HT1080 (cell line): ENCODE data around the gene TGFBR3L. TPM values are rescaled to one million over a fixed set of nuclear protein-coding genes. Genes with fewer than 3 reads are reported as not detected.
"Not testable (repeated sequence)": the region's sequence is repeated elsewhere in the genome, so short reads cannot be mapped to it uniquely, and the experiment has no call there.

Source experiments
- DNase-seq: peaks from one replicate; pipeline ENCODE4 v3.0.0-alpha.2; 2015; ENCODE audit warnings: low read depth
- total RNA-seq: library from RNA; depleted of rRNA; stranded (reverse); fragments of >200 nt; shearing (Covaris generic); gene quantifications from 2 replicates; pipeline ENCODE4 v1.2.3, GENCODE V29; 2014

TGFBR3L gene
- total RNA-seq, 1 experiment from 2014 or later: 2.2 TPM

GRCh38 chr19:7926727-7927604 lies 12.3 kb downstream of the TGFBR3L start:
- no peak for DNase-seq

DNA sequence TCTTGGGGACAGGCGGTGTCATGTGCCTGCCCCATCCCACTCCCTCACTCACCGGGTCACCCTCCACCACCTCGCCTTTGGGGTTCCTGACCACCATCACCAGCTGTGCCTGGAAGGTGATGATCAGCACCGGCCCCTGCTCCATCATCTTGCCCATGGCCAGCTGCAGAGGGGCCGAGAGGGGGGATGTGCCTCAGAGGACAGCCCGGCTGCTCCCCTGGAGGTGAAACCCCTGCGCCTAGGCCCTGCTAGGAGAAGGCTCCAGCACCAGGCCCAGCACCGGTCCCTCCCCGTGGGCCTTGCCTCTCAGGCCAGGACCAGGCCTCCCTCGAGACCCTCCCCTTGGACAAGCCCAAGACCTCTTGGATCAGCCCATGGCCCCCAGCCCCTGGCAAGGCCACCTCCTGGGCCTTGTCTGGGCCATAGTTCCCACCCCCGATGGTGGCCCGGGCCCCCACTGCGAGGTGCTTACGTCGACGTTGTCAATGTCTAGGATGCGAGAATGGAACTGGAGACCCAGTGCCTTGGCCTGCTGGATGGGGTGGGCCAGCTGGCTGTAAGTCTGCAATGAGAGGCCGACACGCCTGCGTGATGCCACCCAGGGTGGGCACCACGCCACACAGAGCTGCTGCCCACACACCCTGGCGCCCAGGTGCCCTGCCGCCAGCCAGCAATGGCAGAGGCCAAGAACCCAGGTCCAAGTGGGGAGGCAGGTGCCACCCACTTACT lies 13.1 kb downstream of the TGFBR3L start:
- DNase-seq: no peak

- DNase-seq: no peak
These were observed 13.7 kb downstream of the TGFBR3L start for GRCh38 chr19:7928334-7928706.

DNA sequence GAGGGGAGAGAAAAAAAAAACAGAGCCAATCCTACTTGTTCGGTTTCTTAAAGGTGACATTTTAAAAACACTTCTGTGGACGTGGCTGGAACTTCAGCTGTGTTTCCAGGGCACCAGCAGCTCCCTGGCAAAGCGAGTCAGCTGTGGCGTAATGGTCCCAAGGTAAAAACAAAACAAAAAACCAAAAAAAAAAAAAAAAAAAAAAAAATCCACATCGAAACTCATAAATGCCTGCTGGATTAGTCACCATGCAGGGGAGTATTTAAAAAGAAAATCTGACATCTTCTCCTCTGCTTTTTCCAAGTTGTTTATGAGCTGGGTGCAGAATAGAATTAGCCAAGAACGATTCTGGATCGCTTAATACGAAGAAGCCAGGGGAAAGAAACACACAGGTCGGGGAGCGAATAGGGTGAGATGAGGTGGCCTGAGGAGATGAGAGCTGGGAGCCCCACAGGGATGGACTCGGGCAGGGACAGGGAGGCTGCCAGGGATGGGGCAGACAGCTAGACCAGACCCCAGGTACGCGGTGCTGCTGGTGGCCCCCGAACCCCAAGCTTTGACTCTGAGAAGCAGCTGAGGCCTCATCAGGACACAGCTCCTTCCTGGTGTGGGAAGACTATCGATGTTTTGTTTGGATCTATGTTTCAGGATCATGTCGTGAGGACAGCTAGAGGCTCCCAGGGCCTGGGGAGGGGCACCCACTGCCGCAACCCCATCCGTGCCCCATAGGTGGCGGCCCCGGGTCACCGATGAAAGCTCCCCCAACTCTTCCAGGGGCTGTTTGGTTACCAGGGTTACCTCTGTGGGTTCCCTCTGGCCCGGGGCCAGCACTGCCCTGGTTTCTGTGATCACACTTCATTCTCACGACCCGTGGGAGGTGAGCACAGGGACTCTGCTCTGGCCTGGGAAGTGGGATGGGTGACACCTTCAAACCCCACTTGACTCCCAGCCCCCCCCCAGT lies 14.4 kb downstream of the TGFBR3L start:
- DNase-seq: peak; percentile 82

DNA sequence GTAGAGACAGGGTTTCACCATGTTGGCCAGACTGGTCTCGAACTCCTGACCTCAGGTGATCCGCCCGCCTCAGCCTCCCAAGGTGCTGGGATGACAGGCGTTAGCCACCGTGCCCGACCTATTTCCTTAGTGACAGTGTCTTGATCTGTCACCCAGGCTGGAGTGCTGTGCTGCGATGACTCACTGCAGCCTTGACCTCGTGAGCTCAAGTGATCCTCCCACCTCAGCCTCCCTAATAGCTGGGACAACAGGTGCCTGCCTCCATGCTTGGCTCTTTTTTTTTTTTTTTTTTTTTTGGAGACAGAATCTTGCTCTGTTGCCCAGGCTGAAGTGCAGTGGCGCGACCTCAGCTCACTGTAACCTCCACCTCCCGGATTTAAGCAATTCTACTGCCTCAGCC lies 15.4 kb downstream of the TGFBR3L start:
- not testable (repeated sequence) for DNase-seq

- DNase-seq: no peak
These were observed 16.1 kb downstream of the TGFBR3L start for GRCh38 chr19:7930765-7931164.

- no peak for DNase-seq
These were observed 16.8 kb downstream of the TGFBR3L start for GRCh38 chr19:7931221-7932061.

DNA sequence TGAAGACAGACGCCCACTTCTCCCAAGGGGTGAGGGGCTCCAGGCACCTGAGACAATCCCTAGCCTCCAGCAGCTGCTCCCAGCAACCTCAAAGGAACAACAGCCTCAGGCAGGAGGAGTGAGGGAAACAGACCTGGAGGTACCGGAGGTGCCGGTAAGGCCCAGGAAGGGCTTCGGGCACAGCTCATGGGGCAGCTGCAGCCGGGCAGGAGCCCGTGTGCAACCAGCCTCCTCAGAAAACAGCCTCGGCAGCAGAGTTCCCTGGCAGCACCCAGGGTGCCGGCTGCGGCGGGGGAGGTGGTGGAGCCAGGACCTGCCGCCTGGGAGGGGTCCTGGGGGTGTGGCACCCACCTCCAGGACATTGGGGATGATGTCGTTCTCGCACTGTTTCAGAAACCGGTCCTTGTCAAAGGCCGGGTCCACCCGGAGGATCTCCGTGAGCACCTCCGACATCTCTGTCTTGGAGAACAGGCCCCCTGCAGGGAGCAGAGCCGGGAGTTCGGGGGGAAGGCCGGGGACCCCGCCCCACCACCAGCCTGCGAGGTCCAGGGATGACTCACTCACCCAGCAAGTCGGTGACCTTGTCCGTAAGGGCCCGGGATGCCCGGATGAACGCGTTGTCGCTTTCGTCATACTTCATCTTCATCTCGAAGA lies 17.8 kb downstream of the TGFBR3L start:
- no peak for DNase-seq

DNA sequence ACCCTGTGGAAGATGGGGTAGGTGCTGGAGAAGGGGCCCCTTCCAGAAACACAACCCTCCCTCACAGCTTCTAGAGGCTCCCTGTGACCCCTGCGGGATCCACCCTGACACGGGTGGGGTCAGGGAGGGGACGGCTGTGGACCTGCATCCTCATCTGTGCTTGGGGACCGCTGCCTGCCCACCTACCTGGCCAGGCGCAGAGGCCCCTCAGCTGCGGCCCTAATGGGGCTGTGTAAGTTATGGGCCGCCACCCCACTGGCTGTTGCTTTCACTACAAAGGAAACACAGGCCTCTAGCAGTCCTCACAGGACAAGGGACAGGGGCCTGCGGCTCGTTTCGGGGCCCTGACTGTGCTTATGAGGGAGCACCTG lies 18.3 kb downstream of the TGFBR3L start:
- DNase-seq: no peak

DNA sequence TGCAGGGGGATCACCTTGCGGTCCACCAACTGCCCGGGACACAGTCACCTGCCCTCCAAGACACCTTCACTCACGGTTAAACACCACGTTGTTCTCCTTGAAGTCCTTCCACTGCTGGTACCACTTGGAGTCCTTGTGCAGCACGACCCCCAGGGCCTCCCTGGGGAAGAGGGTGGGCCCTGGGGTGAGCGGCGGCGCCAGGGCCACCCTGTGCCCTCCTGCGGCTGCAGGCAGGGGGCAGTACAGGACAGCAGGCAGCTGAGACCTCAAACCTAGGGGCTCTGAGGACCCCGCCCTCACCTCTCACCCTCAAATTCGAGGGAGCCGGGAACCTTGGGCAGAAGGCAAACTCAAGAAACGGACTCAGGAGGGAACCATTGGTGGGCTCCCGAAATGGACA lies 18.8 kb downstream of the TGFBR3L start:
- no peak for DNase-seq

- no peak for DNase-seq
These were observed 19.4 kb downstream of the TGFBR3L start for GRCh38 chr19:7933828-7934725.

DNA sequence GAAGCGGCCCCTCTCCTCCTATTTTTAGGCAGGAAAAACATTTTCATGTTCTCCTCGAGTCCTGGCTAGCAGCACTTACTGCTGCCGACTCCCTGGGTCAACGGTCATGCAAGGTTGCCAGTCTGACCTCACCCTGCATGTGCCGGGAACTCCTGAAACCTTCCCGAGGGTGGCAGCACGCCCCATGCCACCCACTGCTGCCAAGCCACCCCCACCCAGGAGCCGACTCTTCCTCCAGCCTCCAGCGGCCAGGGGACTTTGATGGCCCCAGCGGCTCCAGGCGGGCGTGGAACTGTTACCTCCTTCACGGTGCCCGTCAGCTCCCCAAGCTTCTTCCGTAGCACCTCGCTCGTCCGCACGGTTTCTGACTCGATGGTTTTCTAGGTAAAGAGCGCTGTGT lies 20.1 kb downstream of the TGFBR3L start:
- DNase-seq: no peak

- no peak for DNase-seq
These were observed 26.2 kb downstream of the TGFBR3L start for GRCh38 chr19:7940841-7941240.

DNA sequence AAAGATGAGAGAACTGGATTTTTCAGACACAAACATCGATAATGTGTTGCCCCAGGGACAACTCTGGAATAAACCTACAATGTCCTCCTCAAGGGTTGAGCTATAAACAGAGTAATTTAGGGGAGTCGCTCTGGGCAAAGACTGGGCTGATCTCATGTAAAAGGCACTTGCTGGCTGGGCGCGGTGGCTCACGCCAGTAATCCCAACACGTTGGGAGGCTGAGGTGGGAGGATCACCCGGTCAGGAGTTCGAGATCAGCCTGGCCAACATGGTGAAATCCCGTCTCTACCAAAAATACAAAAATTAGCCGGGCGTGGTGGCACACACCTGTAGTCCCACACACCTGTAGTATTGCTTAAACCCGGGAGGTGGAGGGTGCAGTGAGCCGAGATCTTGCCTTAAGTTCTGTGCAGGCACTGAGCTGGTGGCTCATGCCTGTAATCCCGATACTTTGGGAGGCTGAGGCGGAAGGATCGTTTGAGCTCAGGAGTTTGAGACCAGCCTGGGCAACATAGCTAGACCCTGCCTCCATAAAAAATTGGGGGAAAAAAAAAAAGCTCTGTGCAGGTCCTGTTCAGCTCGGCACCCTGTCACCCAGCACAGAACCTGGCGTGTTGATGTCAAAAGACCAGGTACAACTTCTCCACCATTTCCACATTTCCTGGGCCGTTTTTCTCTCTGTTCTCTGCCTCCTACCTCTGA lies 27.4 kb downstream of the TGFBR3L start:
- no peak for DNase-seq

DNA sequence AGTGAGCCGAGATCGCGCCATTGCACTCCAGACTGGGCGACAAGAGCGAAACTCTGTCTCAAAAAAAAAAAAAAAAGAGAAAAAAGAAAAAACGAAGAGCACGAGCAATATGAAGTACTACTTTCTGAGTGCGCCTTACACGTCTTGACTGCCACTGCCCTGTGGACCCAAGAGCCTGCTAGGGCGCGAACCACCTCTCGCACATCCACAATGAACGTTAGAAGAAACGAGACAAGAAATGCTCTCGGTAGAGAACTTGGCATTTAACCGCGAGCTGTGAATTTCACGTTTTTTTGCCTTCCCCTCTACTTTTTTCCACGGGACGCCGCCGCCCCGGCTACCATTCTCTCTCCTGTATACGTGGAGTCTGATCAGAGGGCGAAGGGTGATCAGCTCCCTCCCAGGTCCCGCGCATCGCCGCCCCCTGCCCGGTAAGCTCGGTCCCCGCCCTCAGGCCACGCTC lies 28.4 kb downstream of the TGFBR3L start:
- DNase-seq: no peak

DNA sequence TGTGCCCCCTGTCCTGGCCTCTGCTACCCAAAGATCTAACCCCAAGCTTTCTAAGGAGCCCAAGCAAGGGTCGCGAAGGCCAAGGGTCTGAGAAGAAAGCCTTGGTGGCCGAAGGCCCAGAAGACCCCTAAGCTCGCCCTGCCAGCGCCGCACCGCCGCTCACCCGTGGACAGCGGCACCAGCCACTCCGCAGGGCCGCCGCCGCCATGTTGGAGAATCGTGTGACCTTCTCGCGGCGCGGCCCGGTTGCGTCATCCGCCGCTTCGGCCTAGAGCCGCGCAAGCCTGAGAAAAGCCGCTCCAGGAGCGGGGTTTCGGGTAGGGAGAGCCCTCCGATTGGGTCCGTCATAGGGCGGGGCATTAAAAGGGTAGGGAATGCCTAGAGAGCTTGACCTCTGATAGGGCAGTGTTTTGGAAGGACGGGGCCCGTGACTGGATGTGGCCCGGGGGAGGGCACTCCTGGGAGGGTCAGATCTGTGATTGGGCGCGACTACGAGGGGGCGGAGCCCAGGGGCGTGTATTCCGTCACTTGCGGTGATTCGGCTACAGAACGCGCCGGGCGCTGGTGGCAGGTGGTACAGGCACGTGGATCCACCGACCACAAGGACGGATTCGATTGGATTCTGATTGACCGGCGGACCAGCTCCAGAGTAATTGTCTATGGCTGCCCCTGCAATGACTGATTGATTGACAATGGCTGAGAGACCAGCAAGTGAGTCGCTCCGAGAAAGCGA lies 29.0 kb downstream of the TGFBR3L start, which contains the start of gene TIMM44:
TSS of gene TIMM44 (minus strand) at position 223 of the 733 bp plus-strand sequence. CDS start at position 208, 15 bp downstream.
- DNase-seq: peak; percentile 99

- peak; percentile 81 for DNase-seq
These were observed 29.6 kb downstream of the TGFBR3L start for GRCh38 chr19:7944177-7944761.
